ENCODE measurements around the gene C2orf72. TPM values are rescaled to one million over a fixed set of nuclear protein-coding genes. Genes with fewer than 3 reads are reported as not detected.

Gene C2orf72
- total and polyA plus RNA-seq, 2 donors (not counting 1 experiment from before 2014, with no cell fraction given), result not detected

GRCh38 chr2:231043796-231044195 is 6.5 kb downstream of the C2orf72 start:
- ChIA-PET POLR2A (interaction anchor here (0.6 kb wide), 1 partner anchor 420 kb away, joined by 3 read pairs; the partner anchor contains the start of gene NCL), CTCF (interaction anchor here (1.5 kb wide), 1 partner anchor 9 kb away, joined by 9 read pairs; no protein-coding TSS in a partner anchor)
- Histone ChIP-seq H3K27me3 (replicated peaks in 1 of 4; ENCODE audit: control extremely low read depth in 1 of 4, control insufficient read depth in 3 of 4, insufficient read depth in 4 of 4, low read length in 3 of 4) (peaks cover 0 to 35% (median 6%) of the 10 kb centered on the region in 4 experiments), H3K27ac (ENCODE audit: low read length in 2 of 2) (no peak overlapping the region), H3K79me2 (ENCODE audit: control insufficient read depth, insufficient read depth, low read length) (no peaks in the 10 kb centered on the region), H4K20me1 (ENCODE audit: control insufficient read depth, insufficient read depth, low read length, poor library complexity, severe bottlenecking) (no peaks in the 10 kb centered on the region), H3K9ac (ENCODE audit: low read length) (no peak overlapping the region), H3K4me1 (ENCODE audit: control insufficient read depth in 2 of 2, insufficient read depth in 2 of 2, low read length in 2 of 2) (no peaks in the 10 kb centered on the region), H3K4me2 (replicated peaks; ENCODE audit: low read depth, low read length, poor library complexity, severe bottlenecking) (no peak overlapping the region), H3K36me3 (replicated peaks in 1 of 2; ENCODE audit: control extremely low read depth in 1 of 2, control insufficient read depth in 1 of 2, extremely low read depth in 1 of 2, insufficient read depth in 2 of 2, low read length in 1 of 2) (no peaks in the 10 kb centered on the region), H3K9me3 (ENCODE audit: control extremely low read depth in 1 of 3, control insufficient read depth in 2 of 3, insufficient read depth in 1 of 3, low read length in 2 of 3) (no peaks in the 10 kb centered on the region), H2AFZ (ENCODE audit: insufficient read depth, low read depth, low read length, poor library complexity, severe bottlenecking) (no peak overlapping the region), H3K4me3 (ENCODE audit: control extremely low read depth in 1 of 5, extremely low read depth in 1 of 5, insufficient read depth in 1 of 5, low read depth in 2 of 5, low read length in 4 of 5) (no peak overlapping the region)
- Mint-ChIP-seq H3K27ac (no peak overlapping the region), H3K9me3 (ENCODE audit: insufficient read depth) (no peaks in the 10 kb centered on the region), H3K4me3 (no peak overlapping the region), H3K4me1 (no peaks in the 10 kb centered on the region), H3K27me3 (peaks cover 42% of the 10 kb centered on the region)
- WGBS (ENCODE audit: insufficient coverage), result no CpG with 5 or more reads among the region's 4 CpGs
- TF ChIP-seq EZH2 (IDR thresholded peaks at IDR 0.05; ENCODE audit: borderline replicate concordance, insufficient read depth, low read depth, low read length, poor library complexity, severe bottlenecking), result no peak
- TF ChIP-seq, protein P1, sequence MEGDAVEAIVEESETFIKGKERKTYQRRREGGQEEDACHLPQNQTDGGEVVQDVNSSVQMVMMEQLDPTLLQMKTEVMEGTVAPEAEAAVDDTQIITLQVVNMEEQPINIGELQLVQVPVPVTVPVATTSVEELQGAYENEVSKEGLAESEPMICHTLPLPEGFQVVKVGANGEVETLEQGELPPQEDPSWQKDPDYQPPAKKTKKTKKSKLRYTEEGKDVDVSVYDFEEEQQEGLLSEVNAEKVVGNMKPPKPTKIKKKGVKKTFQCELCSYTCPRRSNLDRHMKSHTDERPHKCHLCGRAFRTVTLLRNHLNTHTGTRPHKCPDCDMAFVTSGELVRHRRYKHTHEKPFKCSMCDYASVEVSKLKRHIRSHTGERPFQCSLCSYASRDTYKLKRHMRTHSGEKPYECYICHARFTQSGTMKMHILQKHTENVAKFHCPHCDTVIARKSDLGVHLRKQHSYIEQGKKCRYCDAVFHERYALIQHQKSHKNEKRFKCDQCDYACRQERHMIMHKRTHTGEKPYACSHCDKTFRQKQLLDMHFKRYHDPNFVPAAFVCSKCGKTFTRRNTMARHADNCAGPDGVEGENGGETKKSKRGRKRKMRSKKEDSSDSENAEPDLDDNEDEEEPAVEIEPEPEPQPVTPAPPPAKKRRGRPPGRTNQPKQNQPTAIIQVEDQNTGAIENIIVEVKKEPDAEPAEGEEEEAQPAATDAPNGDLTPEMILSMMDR (IDR thresholded peaks at IDR 0.05), result no peak
- DNase-seq (no peak), ATAC-seq (ENCODE audit: low read depth) (no peak)
- intact Hi-C loops (cut with micrococcal nuclease), result no loop called here

DNA sequence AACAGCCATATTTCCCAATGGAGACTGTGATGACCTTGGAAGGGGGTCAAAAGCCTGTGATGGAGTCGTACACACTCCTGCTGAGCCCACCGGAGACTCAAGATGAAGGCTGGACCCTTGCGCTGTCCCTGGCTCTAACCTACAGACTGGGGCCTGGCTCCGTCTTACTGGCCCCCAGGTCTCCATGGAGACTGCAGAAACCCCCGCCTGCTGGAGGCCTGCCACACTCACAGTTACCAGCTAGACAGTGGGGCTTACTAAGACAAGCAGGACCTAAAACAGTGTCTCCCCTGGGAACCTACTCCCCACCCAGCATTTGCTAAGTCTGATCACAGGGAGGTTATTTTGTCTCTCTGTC is 9.6 kb downstream of the C2orf72 start:
- peaks cover 0 to 33% (median 4%) of the 10 kb centered on the region in 4 experiments for H3K27me3 ChIP-seq (replicated peaks in 1 of 4; ENCODE audit: control extremely low read depth in 1 of 4, control insufficient read depth in 3 of 4, insufficient read depth in 4 of 4, low read length in 3 of 4)
- Mint-ChIP-seq H3K4me1 (no peaks in the 10 kb centered on the region), H3K9me3 (ENCODE audit: insufficient read depth) (no peaks in the 10 kb centered on the region), H3K27me3 (peaks cover 23% of the 10 kb centered on the region), H3K4me3 (no peak overlapping the region), H3K27ac (no peak overlapping the region)
- no peaks in the 10 kb centered on the region for H4K20me1 ChIP-seq (ENCODE audit: control insufficient read depth, insufficient read depth, low read length, poor library complexity, severe bottlenecking)
- no peak overlapping the region for H2AFZ ChIP-seq (ENCODE audit: insufficient read depth, low read depth, low read length, poor library complexity, severe bottlenecking)
- no peak overlapping the region for H3K27ac ChIP-seq (ENCODE audit: low read length in 2 of 2)
- no peak for ATAC-seq (ENCODE audit: low read depth)
- intact Hi-C loops (cut with micrococcal nuclease), result no loop called here
- H3K9ac ChIP-seq (ENCODE audit: low read length), result no peak overlapping the region
- no peaks in the 10 kb centered on the region for H3K9me3 ChIP-seq (ENCODE audit: control extremely low read depth in 1 of 3, control insufficient read depth in 2 of 3, insufficient read depth in 1 of 3, low read length in 2 of 3)
- no peak overlapping the region for H3K4me2 ChIP-seq (replicated peaks; ENCODE audit: low read depth, low read length, poor library complexity, severe bottlenecking)
- WGBS (ENCODE audit: insufficient coverage), result 94% methylated on average over 5 of the region's 5 CpGs
- POLR2A ChIA-PET, result no interaction called here
- H3K36me3 ChIP-seq (replicated peaks in 1 of 2; ENCODE audit: control extremely low read depth in 1 of 2, control insufficient read depth in 1 of 2, extremely low read depth in 1 of 2, insufficient read depth in 2 of 2, low read length in 1 of 2), result no peaks in the 10 kb centered on the region
- no peak for DNase-seq
- TF ChIP-seq, protein P1 (IDR thresholded peaks at IDR 0.05), result no peak
- no peak for TF ChIP-seq EZH2 (IDR thresholded peaks at IDR 0.05; ENCODE audit: borderline replicate concordance, insufficient read depth, low read depth, low read length, poor library complexity, severe bottlenecking)
- H3K79me2 ChIP-seq (ENCODE audit: control insufficient read depth, insufficient read depth, low read length), result no peaks in the 10 kb centered on the region
- no peak overlapping the region for H3K4me3 ChIP-seq (ENCODE audit: control extremely low read depth in 1 of 5, extremely low read depth in 1 of 5, insufficient read depth in 1 of 5, low read depth in 2 of 5, low read length in 4 of 5)
- CTCF ChIA-PET, result interaction anchor here (0.9 kb wide), 1 partner anchor 11 kb away, joined by 3 read pairs; no protein-coding TSS in a partner anchor
- H3K4me1 ChIP-seq (ENCODE audit: control insufficient read depth in 2 of 2, insufficient read depth in 2 of 2, low read length in 2 of 2), result no peaks in the 10 kb centered on the region

Measured in B cell (primary cell).